Tibial nerve (tissue), 4 donors: ENCODE measurements around the gene TRABD2B.

Source experiments
- CTCF ChIP-seq, 5 experiments: fragments of 200-600 bp in 3 of 5; fragments of 450-650 bp in 2 of 5; sonication (generic) in 3 of 5; IDR thresholded peaks; one replicate each; pipeline ENCODE4 v1.5.1; 2016 to 2019; ENCODE audit warnings: antibody characterized with exemption in 5 of 5, mild to moderate bottlenecking in 3 of 5, moderate library complexity in 2 of 5
- EP300 ChIP-seq, 2 donors: sonication (generic); formaldehyde crosslinking; IDR thresholded peaks; one replicate each; pipeline ENCODE4 v1.6.1; 2017; ENCODE audit warnings: antibody characterized with exemption in 2 of 2, mild to moderate bottlenecking in 1 of 2
- POLR2A ChIP-seq, 2 donors: fragments of 450-650 bp; IDR thresholded peaks; one replicate each; pipeline ENCODE4 v1.6.1; 2017; ENCODE audit warnings: antibody characterized with exemption in 2 of 2, mild to moderate bottlenecking in 2 of 2, moderate library complexity in 2 of 2

- no peak for TF ChIP-seq CTCF (IDR thresholded peaks at IDR 0.05)
- no peak for TF ChIP-seq EP300 (IDR thresholded peaks at IDR 0.05)
- no peak for TF ChIP-seq POLR2A (IDR thresholded peaks at IDR 0.05)
Measured at GRCh38 chr1:47722101-47722500, 275.1 kb downstream of the TRABD2B start.
